GM21619 (cell line): Measurements from ENCODE around the gene C1S.
"Not testable (repeated sequence)": the region's sequence is repeated elsewhere in the genome, so short reads cannot be mapped to it uniquely, and the experiment has no call there.

Experiments used
- ATAC-seq: cut with Tn5 transposase; IDR thresholded peaks from one replicate; pipeline ENCODE4 v1.9.1; 2021; ENCODE audit not compliant: unreplicated experiment

Gene C1S

DNA sequence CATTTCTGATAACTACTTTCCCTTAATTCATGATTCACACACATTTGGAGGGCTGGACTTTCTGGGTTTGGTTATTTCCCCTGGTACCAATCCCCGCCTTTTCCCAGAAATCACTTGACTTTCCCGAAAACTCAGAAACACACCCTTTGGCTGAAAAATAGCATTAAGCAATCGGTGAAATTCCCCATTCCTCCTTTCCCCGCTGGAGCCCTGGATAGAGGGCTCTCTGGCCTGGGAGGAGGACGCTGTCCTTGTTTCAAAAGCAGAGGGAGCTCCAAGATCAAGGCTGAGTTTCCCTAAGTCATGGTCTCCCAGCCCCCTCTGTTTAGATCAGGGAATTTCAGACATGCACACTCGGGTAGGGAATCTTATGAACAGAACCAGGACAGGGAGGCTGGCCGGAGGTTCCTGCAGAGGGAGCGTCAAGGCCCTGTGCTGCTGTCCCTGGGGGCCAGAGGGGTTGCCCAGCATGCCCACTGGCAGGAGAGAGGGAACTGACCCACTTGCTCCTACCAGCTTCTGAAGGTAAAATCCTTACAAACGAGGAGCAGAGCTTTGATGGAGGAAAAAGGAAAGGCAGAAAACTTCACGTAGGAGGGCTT lies at the start of gene C1S:
Gene C1S (plus strand): TSS at position 366 of the 602 bp plus-strand sequence. CDS start 1,195 bp downstream, outside the sequence.
- ATAC-seq, result no peak

DNA sequence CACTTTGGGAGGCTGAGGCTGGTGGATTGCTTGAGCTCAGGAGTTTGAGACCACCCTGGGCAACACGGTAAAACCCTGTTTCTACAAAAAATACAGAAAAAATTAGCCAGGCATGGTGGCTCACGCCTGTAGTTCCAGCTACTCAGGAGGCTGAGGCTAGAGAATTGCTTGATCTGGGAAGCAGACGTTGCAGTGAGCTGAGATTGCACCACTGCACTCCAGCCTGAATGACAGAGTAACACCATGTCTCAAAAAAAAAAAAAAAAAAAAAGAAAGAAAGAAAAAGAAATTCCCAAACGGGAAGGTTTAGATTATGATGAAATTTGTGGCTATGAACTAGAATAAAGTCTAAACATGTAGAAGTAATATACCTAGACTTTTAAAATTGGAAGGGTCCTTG lies 49.1 kb upstream of the C1S start:
- ATAC-seq, result not testable (repeated sequence)

DNA sequence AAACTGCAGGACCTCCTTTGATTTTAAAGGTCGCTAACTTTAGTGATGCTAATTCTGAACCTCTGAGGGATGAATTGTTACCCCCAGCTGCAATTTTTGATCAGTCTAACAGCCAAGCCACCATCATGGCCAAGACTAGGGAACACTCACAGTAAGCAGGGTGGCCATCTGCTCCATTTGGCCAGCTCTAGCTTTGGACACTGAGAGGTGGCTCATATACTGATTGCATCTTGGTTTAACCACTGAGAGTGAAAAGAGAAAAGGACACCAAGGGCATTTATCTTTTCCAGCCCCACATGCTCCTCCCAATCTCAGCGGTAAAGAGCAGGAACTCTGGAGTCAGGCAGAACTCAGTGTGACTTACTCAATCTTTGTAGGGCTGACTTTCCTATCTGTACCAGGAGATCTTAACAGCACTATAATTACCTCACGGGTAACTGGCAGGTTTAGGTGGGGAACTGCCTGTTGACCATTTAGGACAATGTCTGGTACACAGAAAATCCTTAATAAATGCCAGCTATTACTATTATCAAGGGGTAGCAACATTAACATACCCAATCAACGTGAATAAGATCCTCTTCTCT lies 48.4 kb upstream of the C1S start:
- ATAC-seq, result no peak

DNA sequence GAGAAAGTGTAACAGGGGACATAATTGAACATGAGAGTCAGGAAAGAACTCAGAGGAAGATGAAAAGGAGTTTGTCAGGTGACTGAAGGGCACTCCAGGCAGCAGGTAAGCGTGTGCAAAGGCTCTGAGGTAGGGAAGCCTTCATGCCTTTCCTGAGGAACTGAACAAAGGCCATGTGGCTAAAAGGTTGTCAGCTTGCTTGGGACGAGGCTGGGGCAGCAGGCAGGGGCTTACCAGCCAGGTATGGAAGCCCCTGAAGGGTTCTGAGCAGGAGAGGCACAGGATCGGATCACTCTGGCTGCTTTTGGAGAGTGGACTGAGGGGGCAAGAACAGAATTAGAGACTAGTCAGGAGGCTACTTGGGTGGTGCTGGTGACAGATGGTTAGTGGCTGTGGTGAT lies 47.4 kb upstream of the C1S start:
- ATAC-seq, result no peak

DNA sequence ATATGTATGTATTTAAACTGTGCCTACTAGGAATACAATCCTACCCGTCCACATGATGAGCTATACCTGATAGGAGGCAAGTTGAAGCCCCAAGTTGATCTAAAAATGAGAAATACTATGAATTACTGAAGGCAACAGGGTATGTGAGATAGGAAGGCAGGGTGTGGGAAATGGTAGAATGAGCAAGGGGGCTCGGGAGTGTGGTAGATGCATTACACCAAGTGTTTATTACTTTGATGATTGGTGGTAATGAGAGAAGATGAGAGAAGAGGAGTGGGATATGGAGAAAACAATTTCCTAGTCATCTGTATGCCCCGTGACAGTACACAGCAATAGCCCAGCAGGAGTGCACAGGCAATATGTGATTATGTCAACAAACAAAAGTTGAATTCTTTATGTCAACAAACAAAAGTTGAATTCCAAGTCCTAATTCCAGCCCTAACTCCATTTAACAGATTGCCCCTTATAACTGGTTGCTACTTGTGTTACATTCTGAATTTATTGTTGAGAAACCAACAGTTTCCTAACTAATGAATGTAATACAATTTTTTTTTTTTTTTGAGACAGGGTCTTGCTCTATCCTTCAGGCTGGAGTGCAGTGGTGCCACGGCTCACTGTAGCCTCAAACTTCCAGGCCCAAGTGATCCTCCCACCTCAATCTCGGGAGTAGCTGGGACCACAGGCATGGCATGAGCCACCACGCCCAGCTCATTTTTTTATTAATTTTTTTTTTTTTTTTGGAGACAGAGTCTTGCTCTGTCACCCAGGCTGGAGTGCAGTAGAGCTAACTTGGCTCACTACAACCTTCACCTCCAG lies 44.8 kb upstream of the C1S start:
- ATAC-seq, result no peak

DNA sequence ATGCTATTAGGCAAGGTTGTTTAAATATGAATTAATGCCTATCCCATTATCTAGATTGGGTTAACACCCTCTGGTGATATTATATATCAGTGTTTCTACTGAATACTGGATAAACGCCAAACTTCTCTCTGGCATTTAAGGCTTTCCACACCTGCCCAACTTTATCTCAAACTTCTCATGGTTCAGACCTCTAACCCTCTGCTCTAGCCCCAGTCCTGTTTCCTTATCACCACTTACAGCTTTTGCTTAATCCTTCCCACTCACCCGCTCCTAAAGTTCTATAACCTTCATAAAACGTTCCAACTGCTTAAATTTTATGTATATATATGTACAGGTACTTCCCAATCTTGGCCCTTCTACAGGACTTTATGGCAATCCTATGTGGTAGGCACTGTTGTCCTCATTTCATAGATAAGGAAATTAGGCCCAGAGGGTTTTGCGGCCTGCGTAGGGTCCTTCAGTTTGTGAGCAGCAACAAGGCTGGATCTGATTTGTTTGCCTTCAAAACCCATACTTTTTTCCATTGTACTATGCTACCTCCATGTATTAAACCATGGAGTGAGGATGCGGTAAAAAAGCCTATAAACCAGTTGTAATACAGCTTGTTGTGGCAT lies 43.5 kb upstream of the C1S start:
- no peak for ATAC-seq

DNA sequence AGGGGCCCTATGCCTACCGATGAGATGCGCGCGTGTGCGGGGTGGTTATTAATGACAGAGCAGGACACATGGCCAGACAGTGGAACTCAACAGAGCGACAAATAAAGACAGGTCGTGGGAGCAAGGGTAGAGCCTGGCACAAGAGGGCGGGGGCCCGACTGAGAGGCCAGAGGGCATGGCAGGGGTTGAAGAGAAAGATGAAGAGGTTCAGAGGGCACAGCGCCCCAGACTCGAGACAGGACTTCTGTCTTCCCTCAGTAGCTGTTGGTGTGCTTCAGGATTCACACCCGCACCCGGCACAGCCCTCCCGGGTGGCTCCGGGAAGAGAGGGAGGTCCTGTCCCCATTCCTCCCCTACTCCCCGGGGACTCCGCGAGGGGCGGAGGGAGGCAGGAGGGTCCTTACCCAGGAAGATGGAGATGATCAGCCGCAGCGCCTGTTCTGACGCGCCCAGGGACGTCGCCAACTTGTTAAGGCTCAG lies 42.6 kb upstream of the C1S start:
- ATAC-seq, result peak; percentile 23

DNA sequence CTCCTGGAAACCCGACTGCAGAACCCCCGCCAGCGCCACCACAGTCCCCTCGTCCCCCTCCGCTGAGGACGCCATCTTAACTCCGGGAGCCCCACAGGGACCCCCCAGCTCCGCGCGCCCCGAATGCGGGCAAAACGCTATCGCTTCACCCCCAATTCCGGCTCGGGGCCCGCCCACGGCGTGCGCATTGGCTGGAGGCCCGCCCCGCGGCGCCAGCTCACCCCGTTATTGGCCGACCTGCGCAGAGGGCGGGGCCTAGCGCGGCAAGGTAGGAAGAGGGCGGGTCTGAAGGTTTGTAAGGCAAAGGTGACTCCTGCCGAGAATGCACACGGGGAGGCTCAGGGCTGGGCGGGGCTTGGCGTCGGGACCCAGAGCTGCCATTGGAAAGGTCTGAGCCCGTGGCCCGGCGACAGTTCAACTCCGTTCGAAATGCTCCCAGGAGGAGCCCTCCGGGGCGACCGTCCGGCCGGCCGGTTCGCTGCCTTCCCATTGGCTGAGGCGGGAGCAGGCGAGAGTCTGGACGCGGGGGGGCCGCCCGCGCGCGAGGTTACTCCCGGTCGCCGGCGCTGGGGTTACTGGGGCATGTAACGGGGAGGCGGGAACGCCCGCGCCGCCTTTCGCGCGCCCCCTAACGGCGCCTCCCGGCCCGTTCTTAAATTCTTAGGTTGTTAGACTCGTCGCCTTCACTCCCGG lies 42.0 kb upstream of the C1S start, which contains the start of gene LPCAT3:
Gene LPCAT3 (minus strand): TSS at position 127 of the 693 bp plus-strand sequence. CDS start 52 bp downstream, at position 75.
- peak; percentile 93 for ATAC-seq

DNA sequence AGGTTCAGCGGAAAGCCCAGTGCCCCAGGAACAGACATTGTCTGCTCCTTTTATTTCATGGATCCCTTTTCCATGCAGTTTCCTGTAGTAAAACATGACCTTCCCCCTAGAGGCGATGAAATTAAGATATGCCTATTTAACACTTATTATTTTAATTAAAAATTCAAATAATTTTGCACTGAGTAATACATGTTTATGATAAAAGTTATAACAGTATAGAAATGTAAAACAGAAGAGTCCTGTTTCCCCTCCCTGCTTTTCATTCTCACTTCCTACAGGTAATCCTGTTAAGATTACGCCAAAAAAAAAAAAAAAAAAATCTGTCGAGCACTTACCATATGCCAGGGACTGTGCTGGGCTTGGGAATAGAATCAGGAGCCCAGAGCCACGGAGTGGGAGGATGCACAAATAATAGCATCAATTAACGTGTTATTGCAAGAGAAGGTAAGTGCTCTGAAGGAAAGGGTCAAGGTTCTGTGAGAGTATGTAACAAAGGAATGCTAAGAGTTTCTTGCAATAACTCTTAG lies 41.4 kb upstream of the C1S start:
- no peak for ATAC-seq

DNA sequence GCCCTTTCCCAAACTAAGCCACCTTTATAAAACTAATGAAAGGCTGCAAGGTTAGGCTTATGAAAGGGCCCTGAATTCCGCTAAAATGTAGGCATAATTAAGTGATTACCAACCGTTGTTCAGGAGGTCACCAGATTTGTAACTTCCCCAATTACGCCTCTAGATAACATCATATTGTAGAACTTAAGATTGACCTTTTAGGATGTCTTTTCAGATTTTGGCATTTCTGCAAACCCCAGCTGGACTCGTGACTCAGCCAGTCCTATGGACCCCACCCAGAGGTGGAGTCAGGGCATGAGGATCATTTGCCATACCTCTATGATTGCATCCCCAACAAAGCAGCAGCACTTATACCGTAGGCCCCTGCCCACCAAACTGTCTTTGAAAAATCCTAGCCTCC lies 38.6 kb upstream of the C1S start:
- no peak for ATAC-seq

DNA sequence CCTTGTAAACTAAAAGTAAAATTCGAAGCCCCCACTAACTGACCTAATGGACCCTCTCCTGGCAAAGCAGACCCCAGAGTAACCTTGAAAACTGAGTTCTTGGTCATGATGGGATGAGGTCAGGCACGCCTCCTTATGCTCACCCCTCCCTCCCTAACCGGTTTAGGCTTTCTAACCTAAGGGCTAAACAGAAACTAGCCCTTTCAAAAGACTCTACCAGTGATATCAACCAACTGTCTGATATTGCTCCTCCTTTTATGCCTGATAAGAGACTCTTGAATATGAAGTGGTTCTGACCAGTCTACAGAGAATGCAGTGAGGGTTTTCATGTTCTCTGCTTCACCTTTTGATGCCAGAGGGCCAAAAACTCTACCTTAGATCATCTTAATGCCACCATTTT lies 37.4 kb upstream of the C1S start:
- no peak for ATAC-seq

DNA sequence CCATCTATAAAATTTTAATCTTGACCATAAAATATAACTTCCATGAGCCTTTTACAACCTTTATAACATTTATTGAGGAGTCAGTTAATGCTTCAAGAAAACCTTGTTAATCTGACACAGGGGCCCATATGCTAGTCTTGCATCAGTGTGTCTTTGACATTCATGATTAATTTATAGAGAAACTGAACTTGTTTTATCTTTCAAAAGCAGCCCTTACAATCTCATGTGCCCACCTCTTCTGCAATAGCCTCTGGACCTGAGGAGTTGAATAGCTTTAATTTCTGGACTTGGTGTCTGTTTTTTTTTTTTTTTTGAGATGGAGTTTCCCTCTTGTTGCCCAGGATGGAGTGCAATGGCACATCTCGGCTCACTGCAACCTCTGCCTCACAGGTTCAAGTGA lies 33.7 kb upstream of the C1S start:
- no peak for ATAC-seq

DNA sequence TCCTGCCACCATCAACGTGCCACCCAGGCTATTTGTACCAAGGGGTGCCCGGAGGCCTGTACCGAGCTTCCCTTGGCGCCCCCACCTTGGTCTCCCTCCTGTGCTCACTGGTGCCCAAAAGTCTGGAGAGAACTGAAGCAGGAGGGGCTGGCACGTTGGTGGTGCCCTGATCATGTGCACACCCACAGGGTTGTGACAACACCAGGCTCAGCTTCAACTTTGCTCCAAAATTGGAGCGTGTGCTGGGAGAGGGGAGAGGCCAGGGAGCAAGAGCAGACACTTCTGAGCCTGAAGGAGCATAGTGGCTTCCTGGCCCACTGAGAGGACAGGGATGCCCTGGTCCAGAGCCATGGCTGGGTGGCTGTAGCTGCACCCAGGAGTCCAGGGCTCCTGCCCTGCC lies 29.2 kb upstream of the C1S start:
- no peak for ATAC-seq

DNA sequence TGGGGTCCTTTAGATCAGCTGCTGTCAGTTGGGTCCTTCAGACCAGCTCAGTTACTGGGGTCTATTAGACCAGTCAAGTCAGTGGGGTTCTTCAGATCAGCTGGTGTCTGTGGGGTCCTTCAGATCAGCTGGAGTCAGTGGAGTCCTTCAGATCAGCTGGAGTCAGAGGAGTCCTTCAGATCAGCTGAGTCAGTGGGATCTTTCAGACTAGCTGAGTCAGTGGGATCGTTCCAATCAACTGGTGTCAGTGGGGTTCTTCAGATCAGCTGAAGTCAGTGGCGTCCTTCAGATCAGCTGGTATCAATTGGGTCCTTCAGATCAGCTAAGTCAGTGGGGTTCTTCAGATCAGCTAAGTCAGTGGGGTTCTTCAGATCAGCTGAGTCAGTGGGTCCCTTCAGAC lies 27.5 kb upstream of the C1S start:
- no peak for ATAC-seq

DNA sequence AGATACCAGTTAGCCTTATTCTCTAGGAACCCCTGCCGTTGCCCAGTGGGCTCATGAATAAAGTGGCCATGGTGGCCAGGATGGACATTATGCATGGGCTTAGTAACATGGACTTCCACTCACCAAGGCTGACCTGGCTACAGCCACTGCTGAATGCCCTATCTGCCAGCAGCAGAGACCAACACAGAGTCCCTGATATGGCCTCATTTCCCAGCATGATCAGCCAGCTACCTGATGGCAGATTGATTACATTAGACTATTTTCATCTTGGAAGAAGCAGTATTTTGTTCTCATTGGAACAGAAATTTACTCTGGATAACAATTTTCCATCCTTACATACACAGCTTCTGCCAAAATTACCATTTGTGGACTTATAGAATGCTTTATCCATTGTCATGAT lies 26.1 kb upstream of the C1S start:
- no peak for ATAC-seq

DNA sequence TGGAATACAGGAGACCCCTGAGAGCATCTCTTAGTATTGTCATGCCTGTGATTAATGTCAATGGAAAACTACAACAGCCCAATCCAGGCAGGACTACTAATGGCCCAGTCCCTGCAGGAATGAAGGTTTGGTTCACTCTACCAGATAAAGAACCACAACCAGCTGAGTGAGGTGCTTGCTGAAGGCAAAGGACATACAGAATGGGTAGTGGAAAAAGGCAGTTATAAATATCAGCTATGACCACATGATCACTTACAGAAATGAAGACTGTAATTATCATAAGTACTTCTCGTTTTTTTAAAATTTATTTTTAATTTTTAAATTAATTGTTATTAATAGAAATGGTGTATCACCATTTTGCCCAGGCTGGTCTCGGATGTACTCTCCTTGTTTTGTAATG lies 25.1 kb upstream of the C1S start:
- ATAC-seq, result no peak

DNA sequence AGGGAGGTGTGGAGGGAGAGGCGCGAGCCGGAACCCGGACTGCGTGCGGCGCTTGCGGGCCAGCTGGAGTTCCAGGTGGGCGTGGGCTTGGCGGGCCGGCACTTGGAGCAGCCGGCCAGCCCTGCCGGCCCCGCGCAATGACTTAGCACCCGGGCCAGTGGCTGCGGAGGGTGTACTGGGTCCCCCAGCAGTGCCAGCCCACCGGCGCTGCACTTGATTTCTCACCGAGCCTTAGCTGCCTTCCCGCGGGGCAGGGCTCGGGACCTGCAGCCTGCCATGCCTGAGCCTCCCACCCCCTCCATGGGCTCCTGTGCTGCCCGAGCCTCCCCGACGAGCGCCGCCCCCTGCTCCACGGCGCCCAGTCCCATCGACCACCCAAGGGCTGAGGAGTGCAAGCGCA lies 23.1 kb upstream of the C1S start:
- ATAC-seq, result not testable (repeated sequence)

DNA sequence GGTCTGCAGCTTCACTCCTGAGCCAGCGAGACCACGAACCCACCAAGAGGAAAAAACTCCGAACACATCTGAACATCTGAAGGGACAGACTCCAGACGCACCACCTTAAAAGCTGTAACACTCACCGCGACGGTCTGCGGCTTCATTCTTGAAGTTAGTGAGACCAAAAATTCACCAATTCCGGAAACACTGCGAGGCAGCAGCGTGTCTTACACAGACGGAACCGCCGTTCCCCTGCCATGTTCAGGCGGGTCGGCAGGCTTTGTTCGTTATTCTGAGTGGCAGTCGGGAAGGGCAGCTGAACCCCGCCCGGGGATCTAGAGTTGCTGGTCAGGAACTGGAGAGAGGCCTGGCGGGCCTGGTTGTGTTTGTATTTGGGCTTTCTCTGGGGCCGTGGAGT lies 21.9 kb upstream of the C1S start:
- ATAC-seq, result no peak

DNA sequence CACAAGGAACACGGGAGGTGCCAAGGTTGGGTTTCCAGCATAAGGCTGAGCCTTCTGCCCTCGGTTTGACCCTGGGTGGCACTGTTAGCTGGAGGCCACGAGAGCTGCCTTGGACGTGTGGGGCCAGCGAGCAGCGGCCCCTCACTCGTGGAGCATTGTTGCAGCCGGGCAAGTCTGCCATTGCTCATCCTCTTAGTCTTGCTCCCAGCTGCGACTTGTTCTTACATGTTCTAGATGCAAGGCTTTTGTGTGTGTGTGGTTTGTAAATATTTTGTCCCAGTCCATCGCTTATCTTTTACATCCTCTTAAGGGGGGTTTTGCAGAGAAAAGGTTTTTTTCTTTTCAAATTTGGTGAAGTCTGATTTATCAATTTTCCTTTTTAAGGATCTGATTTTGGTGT lies 21.1 kb upstream of the C1S start:
- no peak for ATAC-seq

DNA sequence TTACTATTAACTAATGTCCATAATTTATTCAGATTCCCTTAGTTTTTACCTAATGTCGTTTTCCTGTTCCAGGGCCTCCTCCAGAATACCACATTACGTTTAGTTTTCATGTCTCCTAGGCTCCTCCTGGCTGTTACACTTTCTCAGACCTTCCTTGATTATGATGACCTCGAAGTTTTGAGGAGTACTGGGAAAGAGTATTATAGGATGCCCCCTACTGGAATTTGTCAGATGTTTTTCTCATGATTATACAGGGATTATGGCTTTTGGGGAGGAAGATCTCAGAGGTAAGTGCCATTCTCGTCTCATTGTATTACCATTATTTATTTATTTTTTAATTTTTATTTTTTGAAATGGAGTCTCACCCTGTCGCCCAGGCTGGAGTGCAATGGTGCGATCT lies 17.7 kb upstream of the C1S start:
- ATAC-seq, result no peak

DNA sequence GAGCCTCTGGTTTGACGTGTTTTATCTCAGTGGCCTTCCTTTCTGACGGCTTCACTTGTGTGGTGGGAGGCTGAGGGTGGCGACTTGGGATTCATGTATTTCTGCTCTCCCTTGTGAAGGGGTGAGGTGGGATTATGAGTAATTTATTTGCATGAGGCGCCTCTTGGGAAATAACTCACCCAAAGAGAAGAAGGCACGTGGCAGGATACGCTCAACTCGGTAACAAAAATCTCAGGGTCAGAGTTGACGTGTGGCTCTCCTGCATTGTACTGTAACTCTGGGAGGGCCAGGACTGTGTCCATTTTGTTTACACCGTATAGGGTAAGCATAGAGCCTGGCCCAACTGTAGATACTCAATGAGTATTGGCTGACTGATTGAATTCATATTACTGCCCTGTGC lies 14.6 kb upstream of the C1S start:
- no peak for ATAC-seq
